GM23248 (cell line): ENCODE results near the gene SDK2. TPM values are rescaled to one million over a fixed set of nuclear protein-coding genes. Genes with fewer than 3 reads are reported as not detected.

Source experiments
- DNase-seq: peaks from one replicate; pipeline ENCODE4 v3.0.0-alpha.2; 2015
- H2AFZ ChIP-seq: fragments of 200-600 bp; sonication (generic); 2 replicates; pipeline ENCODE4 v1.6.1; 2016; ENCODE audit warnings: antibody characterized with exemption
- H3F3A ChIP-seq: fragments of 200-600 bp; sonication (generic); 2 replicates; pipeline ENCODE4 v1.6.1; 2016; ENCODE audit warnings: mild to moderate bottlenecking, antibody characterized with exemption, mixed run types; ENCODE audit not compliant: insufficient read depth
- H3K27ac ChIP-seq: fragments of 200-600 bp; sonication (generic); 2 replicates; pipeline ENCODE4 v1.5.1; 2016; ENCODE audit warnings: mild to moderate bottlenecking
- H3K27me3 ChIP-seq: fragments of 200-600 bp; sonication (generic); replicated peaks from 2 replicates; pipeline ENCODE4 v1.6.1; 2016; ENCODE audit warnings: mild to moderate bottlenecking; ENCODE audit not compliant: insufficient read depth
- H3K36me3 ChIP-seq: fragments of 200-600 bp; sonication (generic); 2 replicates; pipeline ENCODE4 v1.6.1; 2016; ENCODE audit warnings: low read depth, mild to moderate bottlenecking
- H3K4me1 ChIP-seq: fragments of 200-600 bp; sonication (generic); 2 replicates; pipeline ENCODE4 v1.6.1; 2016; ENCODE audit warnings: mild to moderate bottlenecking; ENCODE audit not compliant: insufficient read depth
- H3K4me2 ChIP-seq: fragments of 200-600 bp; sonication (generic); one replicate; pipeline ENCODE4 v1.6.1; 2016; ENCODE audit warnings: mild to moderate bottlenecking; ENCODE audit not compliant: unreplicated experiment
- H3K4me3 ChIP-seq: fragments of 200-600 bp; sonication (generic); 2 replicates; pipeline ENCODE4 v1.5.1; 2016; ENCODE audit warnings: mild to moderate bottlenecking
- H3K79me2 ChIP-seq: fragments of 200-600 bp; sonication (generic); 2 replicates; pipeline ENCODE4 v1.6.1; 2016; ENCODE audit warnings: mild to moderate bottlenecking; ENCODE audit not compliant: insufficient read depth
- H3K9ac ChIP-seq: fragments of 200-600 bp; sonication (generic); 2 replicates; pipeline ENCODE4 v1.6.1; 2016; ENCODE audit warnings: mild to moderate bottlenecking
- H3K9me2 ChIP-seq: fragments of 200-600 bp; sonication (generic); 2 replicates; pipeline ENCODE4 v1.6.1; 2016; ENCODE audit warnings: mixed run types, mild to moderate bottlenecking, moderate library complexity; ENCODE audit not compliant: insufficient read depth
- H3K9me3 ChIP-seq: fragments of 200-600 bp; sonication (generic); one replicate; pipeline ENCODE4 v1.6.1; 2017; ENCODE audit warnings: low read depth
- H4K20me1 ChIP-seq: fragments of 200-600 bp; sonication (generic); 2 replicates; pipeline ENCODE4 v1.6.0; 2016; ENCODE audit not compliant: insufficient read depth
- EZH2 ChIP-seq: fragments of 200-600 bp; sonication (generic); IDR thresholded peaks from 2 replicates; pipeline ENCODE4 v1.6.1; 2018; ENCODE audit warnings: antibody characterized with exemption, mild to moderate bottlenecking; ENCODE audit not compliant: insufficient read depth, poor library complexity, severe bottlenecking
- EZH2phosphoT487 ChIP-seq: fragments of 200-600 bp; sonication (generic); IDR thresholded peaks from 2 replicates; pipeline ENCODE4 v1.6.1; 2018; ENCODE audit warnings: antibody characterized with exemption, moderate library complexity, mild to moderate bottlenecking, low read depth; ENCODE audit not compliant: insufficient read depth
- WGBS, 2 experiments: methylation state at CpG; one replicate each; pipeline ENCODE4 v1.1.6; 2015 to 2017; ENCODE audit warnings: low lambda C conversion rate in 2 of 2, low coverage in 1 of 2; ENCODE audit errors: missing lambda C conversion rate in 2 of 2; 5-methylcytosine and 5-hydroxymethylcytosine counted together
- in situ Hi-C: fragments of 300-500 bp; cut with MboI; formaldehyde crosslinking; loops from 2 replicates; pipeline ENCODE4 v1.15.0; 2020
- polyA plus RNA-seq: library from polyadenylated mRNA; unstranded; fragments of >200 nt; fragmentation: Nextera tagmentation; extraction: Ambion mirVana; gene quantifications from 2 replicates; pipeline ENCODE4 v1.2.1, GENCODE V29; 2016
- total RNA-seq: library from RNA; depleted of rRNA; stranded (reverse); fragments of >200 nt; shearing (Covaris generic); gene quantifications from 2 replicates; pipeline ENCODE4 v1.2.3, GENCODE V29; 2014

SDK2 gene
- total and polyA plus RNA-seq, 2 experiments from 2014 or later = under 0.01 to 0.03 TPM

GRCh38 chr17:73465130-73465952 lies 178.9 kb downstream of the SDK2 start:
- Histone ChIP-seq H3K4me1 (no peaks in the 10 kb centered on the region), H3K9me3 (no peaks in the 10 kb centered on the region), H3K4me3 (no peak overlapping the region), H3K4me2 (no peak overlapping the region), H3K9ac (no peak overlapping the region), H3F3A (no peaks in the 10 kb centered on the region), H4K20me1 (no peaks in the 10 kb centered on the region), H3K36me3 (no peaks in the 10 kb centered on the region), H3K27me3 (no peaks in the 10 kb centered on the region), H3K79me2 (no peaks in the 10 kb centered on the region), H3K27ac (no peak overlapping the region), H2AFZ (no peak overlapping the region), H3K9me2 (no peaks in the 10 kb centered on the region)
- in situ Hi-C loops = no loop called here
- 36 to 45% methylated on average over 9 of the region's 9 CpGs for WGBS, 2 experiments
- no peak for TF ChIP-seq EZH2
- TF ChIP-seq EZH2phosphoT487 = no peak
- DNase-seq = no peak

DNA sequence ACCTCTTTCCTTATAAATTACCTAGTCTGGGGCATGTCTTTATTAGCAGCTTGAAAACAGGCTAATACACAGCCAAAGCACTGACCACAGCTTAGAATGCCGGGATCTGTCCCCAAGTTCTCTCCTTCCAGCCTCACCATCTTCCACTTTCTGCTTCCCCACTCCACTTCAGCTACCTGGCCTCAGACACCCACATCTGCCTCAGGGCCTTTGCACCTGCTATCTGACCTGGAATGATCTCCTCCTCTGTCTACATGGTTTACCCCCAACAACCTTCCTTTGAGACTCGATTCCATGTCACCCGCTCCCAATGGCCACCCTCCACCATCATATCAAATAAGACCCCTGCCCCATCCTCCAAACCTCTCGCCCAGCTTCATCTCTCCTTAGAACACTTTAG lies 179.8 kb downstream of the SDK2 start:
- H2AFZ ChIP-seq = no peak overlapping the region
- no peak overlapping the region for H3K27ac ChIP-seq
- no peak overlapping the region for H3K4me2 ChIP-seq
- H3K36me3 ChIP-seq = no peaks in the 10 kb centered on the region
- H3K79me2 ChIP-seq = no peaks in the 10 kb centered on the region
- no peaks in the 10 kb centered on the region for H3K27me3 ChIP-seq
- H4K20me1 ChIP-seq = no peaks in the 10 kb centered on the region
- DNase-seq = no peak
- H3K9ac ChIP-seq = no peak overlapping the region
- TF ChIP-seq EZH2 (no peak), EZH2phosphoT487 (no peak)
- no peaks in the 10 kb centered on the region for H3K4me1 ChIP-seq
- in situ Hi-C loops = no loop called here
- no peaks in the 10 kb centered on the region for H3K9me3 ChIP-seq
- no peaks in the 10 kb centered on the region for H3F3A ChIP-seq
- no peak overlapping the region for H3K4me3 ChIP-seq
- 39 to 47% methylated on average over 4 of the region's 4 CpGs for WGBS, 2 experiments
- no peaks in the 10 kb centered on the region for H3K9me2 ChIP-seq

- Histone ChIP-seq H3F3A (no peaks in the 10 kb centered on the region), H3K9me2 (no peaks in the 10 kb centered on the region), H3K4me2 (no peak overlapping the region), H4K20me1 (no peaks in the 10 kb centered on the region), H3K4me3 (no peak overlapping the region), H3K9ac (no peak overlapping the region), H3K4me1 (no peaks in the 10 kb centered on the region), H3K79me2 (no peaks in the 10 kb centered on the region), H3K9me3 (no peaks in the 10 kb centered on the region), H3K27me3 (no peaks in the 10 kb centered on the region), H3K27ac (no peak overlapping the region), H3K36me3 (no peaks in the 10 kb centered on the region), H2AFZ (no peak overlapping the region)
- in situ Hi-C loops = no loop called here
- DNase-seq = no peak
- WGBS, 2 experiments = 28 to 36% methylated on average over 5 of the region's 5 CpGs
- TF ChIP-seq EZH2 (no peak), EZH2phosphoT487 (no peak)
These were observed 180.4 kb downstream of the SDK2 start for GRCh38 chr17:73463821-73464220.

GRCh38 chr17:73462823-73463222 lies 181.4 kb downstream of the SDK2 start:
- Histone ChIP-seq H3K36me3 (no peaks in the 10 kb centered on the region), H3K9me3 (no peaks in the 10 kb centered on the region), H3K9ac (no peak overlapping the region), H3K27ac (no peak overlapping the region), H3K9me2 (no peaks in the 10 kb centered on the region), H2AFZ (no peak overlapping the region), H3F3A (no peaks in the 10 kb centered on the region), H3K4me3 (no peak overlapping the region), H3K4me2 (no peak overlapping the region), H3K79me2 (no peaks in the 10 kb centered on the region), H4K20me1 (no peaks in the 10 kb centered on the region), H3K4me1 (no peaks in the 10 kb centered on the region), H3K27me3 (no peaks in the 10 kb centered on the region)
- TF ChIP-seq EZH2phosphoT487 (no peak), EZH2 (no peak)
- in situ Hi-C loops = no loop called here
- 42 to 47% methylated on average over 8 of the region's 8 CpGs for WGBS, 2 experiments
- no peak for DNase-seq

GRCh38 chr17:73459980-73460379 lies 184.3 kb downstream of the SDK2 start:
- no peaks in the 10 kb centered on the region for H3K79me2 ChIP-seq
- TF ChIP-seq EZH2 (no peak), EZH2phosphoT487 (no peak)
- 49 to 53% methylated on average over 7 of the region's 7 CpGs for WGBS, 2 experiments
- H2AFZ ChIP-seq = no peak overlapping the region
- H3K36me3 ChIP-seq = no peaks in the 10 kb centered on the region
- no peaks in the 10 kb centered on the region for H3K4me1 ChIP-seq
- in situ Hi-C loops = no loop called here
- DNase-seq = no peak
- no peaks in the 10 kb centered on the region for H3K9me3 ChIP-seq
- no peak overlapping the region for H3K4me2 ChIP-seq
- H3K9ac ChIP-seq = no peak overlapping the region
- H3F3A ChIP-seq = no peaks in the 10 kb centered on the region
- no peaks in the 10 kb centered on the region for H3K9me2 ChIP-seq
- no peaks in the 10 kb centered on the region; the same call in 1 of the 2 replicates for H3K27me3 ChIP-seq
- no peak overlapping the region for H3K27ac ChIP-seq
- no peak overlapping the region for H3K4me3 ChIP-seq
- H4K20me1 ChIP-seq = no peaks in the 10 kb centered on the region
